Amniotic stem cell (primary cell): ENCODE measurements around the gene CYB5R3.
"Not testable (repeated sequence)": the region's sequence is repeated elsewhere in the genome, so short reads cannot be mapped to it uniquely, and the experiment has no call there.

Experiments used
- DNase-seq: peaks from one replicate; lab custom pipeline; 2025; lab: John Stamatoyannopoulos, UW

CYB5R3 gene

DNA sequence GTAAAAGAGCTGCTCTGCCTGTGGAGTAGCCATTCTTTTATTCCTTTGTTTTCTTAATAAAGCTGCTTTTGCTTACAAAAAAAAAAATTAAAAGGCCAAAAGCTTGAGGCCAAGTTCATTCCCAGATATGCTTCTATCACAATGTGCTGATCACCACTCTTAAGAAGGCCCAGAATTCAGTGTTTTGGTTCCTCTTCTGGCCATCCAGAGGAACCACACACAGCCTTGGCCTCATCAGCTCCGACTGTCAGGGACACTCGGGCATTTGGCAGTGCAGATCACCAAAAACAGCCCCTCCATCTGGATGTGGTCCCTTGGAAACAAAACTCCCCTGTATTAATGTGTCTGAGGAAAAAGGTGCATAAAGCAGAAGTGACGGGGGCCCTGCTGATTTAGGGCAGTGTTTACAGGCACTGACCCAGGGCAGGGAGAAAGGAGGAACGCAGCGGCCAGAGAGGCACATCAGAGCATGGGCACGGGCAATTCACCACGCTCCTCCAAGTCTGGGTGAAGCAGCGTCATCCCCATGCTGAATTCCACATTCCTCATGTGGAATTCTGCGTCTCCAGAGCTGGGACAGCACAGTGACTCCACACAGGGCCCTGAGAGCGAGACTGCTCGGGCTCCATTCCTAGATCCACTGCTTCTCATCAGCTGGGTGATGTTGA lies 52.2 kb downstream of the CYB5R3 start:
- DNase-seq, result no peak

DNA sequence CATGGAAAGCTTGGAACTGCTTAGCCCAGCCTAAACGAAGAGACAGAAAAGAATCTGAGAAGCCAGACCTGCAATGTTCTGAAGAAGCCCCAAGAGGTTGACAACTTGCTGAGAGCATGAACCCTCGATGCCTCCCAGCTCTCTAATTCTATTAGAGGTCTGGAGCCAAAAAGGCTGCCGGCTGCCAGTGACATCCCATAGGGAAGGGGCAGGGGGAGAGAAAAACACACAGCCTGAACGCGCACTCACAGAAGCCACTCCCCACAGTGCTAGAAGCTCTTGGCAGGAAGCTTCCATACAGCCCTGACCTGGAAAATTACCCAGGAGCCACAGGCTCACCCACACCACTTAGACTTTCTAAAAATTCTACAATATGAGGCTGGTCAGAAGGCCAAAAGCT lies 52.9 kb downstream of the CYB5R3 start:
- DNase-seq, result no peak

DNA sequence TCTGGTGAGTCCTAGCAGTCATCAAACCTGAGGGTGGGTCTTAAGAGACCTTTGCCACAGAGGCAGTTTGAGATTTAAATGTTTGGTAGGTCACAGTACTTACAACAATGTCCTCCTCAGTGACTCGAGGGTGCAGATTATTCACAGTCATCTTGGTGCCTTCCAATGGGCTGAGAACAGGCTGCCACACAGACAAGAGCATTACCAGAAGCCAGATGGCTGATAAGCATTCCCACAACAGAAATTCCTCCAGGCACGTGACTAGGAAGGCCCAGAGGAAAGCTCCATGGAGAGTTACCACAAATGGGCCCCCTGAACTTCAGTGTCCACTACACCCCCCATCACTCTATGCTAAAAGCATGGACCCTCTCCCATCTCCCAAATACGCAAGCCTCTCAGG lies 53.8 kb downstream of the CYB5R3 start:
- no peak for DNase-seq

DNA sequence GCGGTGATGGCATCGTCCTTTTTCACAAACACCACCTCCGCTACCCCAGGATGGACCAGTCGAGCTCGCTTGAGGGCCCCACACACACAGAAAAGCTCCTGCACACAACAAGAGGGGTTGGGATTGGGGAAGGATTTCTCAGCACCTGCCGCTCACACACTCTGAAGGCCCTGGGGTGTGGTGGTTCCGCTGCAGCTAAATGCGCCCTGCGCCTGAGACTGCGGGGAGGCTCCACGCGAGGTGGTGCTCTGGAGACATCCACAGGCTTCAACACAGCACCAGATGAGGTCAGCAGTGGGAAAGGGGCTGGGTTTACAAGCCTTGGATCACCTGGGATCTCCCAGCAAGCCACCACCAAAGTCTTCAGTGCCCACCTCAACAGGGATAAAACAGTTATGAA lies 57.2 kb downstream of the CYB5R3 start:
- no peak for DNase-seq

DNA sequence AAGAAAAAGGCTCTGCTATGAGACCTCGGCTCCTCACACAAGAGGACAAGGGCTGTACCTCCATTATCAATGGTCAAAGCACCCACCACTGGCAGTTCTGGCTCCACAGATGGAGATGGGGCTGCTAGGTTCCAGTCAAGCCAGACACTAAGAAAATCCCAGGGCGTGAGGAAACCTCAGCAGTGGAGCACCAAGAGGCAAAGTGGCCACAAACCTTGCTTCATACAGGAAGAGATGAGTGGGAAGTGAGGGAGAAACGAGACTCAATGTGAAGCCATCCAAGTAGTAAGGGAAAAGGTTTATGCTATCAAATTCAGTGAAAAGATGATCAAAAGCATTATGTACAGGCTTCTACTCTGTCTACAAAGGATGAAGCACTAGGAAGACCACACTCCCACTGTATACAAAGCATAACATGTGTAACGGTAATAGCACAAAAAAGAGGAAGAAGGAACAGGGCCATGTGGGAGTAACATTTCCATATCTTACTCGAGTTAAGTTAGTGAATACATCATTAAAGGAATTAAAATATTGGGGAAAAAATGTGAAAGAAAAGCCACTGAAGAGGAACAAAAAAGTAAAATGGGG lies 61.5 kb downstream of the CYB5R3 start:
- DNase-seq, result no peak

DNA sequence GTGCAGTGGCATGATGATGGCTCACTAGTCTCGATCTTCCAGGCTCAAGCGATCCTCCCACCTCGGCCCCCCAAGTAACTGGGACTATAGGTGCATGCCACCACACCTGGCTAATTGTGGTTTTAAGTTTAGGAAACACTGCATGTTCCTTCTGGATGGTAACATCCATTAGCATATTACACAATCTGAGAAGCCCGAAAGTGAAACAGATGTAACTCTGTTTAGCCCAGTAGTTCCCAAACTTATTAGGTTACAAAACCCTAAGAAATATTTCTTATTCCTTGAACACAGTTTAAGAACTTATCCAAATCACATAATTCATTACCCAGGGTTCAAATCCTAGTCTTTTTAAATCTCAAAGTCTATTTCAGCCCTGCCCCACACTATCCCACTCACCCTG lies 62.8 kb downstream of the CYB5R3 start:
- DNase-seq, result no peak

DNA sequence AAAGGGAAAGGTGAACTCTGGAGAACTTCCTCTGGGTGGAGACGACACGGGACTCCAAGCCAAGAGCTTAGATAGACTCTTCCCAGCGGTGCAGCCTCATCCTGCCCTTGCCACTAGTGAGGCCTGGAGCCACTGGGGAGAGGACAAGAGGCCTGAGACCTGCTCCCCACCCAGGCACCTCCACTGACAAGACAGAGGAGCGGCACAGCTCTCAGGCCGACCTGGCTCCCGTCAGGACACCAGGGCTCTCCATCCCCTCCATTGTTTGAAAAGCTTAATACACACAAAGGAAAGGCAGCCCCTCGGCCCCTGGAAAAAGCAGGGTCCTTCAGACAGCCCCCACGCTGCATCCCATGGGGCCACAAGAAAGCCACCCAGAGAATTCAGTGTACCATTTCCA lies 64.1 kb downstream of the CYB5R3 start:
- DNase-seq, result no peak

DNA sequence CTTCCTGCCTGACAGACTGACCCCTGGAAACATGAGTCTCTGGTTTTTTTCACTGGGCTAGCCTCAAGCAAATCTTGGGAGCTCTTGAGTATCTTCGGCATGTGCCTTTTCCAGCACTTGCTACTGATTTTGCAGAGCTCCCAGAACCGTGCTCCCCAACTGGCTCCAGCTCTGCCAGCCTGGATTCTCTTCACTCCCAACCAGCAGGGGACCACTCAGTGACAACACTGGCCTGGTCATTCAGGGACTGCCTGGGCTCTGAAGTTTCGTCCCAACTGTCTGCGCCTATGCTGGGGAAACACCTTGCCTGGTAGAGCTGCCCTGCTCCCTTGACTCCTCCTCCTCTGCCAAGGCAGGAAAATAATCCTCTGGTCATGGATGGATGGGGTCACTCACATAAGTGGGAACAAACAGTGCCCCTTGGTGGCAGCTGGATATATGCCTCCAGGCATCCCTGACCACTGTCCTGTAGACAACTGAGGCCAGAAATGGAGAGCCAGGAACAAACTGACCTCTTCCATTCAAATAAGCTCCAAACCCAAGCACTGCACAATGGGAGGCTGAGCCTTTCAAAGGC lies 64.7 kb downstream of the CYB5R3 start:
- no peak for DNase-seq

DNA sequence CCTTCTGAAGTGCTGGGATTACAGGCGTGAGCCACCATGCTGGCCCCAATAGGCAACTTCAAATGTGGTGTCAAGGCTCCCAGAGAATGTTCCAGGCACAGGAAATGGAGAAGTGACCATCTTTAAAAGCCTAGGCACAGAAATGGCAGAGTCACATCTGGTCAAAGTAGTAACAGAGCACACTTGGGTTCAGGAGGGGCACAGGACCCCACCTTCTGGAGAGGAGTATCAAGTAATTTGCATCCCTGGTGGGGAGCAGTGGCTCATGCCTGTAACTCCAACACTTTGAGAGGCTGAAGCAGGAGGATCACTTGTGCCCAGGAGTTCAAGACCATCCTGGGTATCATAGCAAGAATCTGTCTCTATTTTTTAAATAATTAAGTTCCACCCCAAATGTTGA lies 66.2 kb downstream of the CYB5R3 start:
- no peak for DNase-seq

DNA sequence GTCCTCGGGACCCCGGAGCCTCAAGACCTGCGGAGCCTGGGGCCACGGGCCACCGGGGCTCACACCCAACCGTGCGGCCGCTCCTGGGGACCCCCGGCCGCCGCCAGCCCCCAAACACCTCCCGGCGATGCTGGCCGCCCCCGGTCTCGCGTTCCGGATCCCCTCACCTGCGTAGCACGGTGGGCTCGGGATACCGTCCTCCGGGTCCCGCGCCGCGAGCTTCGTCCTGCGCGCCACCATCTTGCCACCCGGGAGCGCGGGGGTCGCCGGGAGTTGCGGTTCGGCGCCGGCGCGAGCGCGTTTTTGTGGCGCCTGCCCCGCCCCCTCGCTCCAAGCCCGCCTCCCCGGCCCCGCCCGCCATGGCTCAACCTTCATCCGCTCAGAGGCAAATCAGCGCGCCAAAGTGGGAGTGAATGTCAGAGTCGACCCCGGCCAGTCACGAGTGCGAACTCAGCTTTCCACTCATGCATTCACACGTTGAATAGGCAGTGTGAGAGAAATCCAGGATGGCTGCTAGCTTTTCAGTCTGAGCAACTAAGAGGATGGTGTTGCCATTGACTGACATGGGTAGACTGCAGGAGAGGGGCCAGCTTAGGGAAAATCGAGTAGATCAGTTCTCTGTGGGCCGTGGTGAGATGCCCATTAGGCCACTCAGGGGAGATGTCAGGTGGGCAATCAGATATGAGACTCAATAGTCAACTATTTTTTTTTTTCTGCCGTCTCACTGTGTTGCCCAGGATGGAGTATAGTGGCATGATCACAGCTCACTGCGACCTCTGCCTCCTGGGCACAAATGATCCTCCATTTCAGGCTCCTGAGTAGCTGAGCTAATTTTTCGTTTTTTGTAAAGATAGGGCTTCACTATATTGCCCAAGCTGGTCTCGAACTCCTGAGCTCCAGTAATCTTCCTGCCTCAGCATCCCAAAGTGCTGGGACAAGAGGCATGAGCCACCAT lies 67.2 kb downstream of the CYB5R3 start:
- peak; percentile 36 for DNase-seq

DNA sequence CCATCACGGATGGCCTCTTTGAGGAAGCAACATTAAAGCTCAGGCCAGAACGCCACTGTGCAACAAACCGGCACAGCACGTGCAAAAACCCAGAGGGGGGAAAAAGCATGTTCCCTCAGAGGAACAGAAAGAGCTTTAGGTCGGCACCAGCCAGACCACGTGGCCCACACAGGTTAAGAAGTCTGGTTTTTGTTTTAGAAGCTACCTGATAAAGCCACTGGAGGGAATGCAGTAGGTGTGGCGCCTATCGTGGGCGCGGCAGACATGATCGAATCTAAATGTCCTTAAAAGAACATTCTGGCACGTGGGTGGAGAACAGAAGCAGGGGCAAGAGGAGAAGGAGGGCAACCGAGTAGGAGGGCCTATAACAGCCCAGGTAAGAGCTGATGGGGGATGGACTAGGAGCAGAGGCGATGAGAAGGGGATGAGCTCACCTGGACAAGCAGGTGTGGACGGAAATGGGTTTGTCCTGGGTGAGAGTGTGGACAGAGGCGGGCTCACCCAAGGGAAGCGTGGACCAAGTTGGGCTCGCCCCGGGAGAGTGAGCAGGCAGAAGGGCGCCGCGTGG lies 67.9 kb downstream of the CYB5R3 start:
- not testable (repeated sequence) for DNase-seq

DNA sequence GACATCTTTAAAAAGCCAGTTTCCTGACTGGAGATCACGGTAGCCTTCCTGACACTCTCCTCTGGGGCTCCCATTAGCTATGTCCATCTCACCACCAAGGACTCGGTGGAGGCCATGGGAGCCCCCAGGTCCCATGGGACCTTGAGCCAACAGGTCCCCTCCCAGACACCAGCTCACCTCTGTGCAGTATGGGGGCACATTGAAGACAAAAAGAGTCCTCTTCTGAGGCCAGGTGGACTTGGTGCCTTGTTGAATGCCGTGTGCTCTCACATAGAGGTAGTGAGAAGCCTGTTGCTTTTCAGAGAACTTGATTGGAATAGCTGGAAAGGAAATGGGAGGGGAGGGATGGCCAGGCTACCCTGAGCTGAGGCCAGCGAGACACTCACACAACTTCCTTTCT lies 69.2 kb downstream of the CYB5R3 start:
- DNase-seq, result not testable (repeated sequence)

DNA sequence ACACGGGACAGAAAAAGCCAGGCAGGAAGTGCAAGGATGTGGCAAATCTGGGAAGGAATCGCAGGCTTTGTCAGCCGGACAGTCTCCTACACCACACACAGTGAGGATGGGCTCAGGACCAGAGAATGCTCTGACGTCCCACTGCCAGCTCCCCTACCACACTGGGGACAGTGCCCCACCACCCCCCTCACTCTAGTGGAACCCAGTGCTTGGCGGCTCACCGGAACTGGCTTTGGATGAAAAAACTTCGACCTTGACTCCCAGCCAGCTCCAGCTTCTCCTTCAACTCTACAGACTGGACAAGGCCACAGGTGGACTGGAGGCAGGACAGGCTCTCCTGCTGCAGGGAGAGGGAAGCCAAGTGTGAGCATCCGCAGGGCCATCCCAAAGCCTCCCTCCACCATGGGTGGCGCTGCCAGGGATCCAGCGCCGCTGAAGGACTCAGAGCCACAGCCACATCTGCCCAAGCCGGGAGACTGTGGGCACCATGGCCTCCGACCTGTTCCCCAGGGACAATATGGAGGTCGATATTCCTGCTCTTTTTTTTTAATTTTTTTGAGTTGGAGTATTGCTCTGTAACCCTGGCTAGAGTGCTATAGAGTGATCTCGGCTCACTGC lies 71.5 kb downstream of the CYB5R3 start:
- no peak for DNase-seq

DNA sequence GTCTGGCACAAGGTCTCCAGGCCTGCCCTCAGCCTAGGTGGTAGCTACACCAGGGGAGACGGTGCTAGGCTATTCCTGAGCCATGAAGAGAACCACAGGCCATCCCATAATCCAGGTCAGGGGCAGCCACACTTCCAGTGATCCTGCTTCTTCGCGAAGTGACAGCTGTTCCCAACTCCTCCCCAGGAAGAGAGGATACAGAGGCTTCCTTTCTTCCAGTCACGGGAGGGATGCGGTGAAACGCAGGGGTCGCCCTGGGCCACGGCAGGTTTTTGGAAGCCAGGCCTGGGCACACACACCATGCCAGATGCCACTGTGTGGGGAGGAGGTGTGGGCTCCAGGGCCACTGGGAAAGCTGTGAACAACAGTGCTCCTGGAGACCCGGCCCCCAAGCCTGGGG lies 72.1 kb downstream of the CYB5R3 start:
- DNase-seq, result not testable (repeated sequence)

DNA sequence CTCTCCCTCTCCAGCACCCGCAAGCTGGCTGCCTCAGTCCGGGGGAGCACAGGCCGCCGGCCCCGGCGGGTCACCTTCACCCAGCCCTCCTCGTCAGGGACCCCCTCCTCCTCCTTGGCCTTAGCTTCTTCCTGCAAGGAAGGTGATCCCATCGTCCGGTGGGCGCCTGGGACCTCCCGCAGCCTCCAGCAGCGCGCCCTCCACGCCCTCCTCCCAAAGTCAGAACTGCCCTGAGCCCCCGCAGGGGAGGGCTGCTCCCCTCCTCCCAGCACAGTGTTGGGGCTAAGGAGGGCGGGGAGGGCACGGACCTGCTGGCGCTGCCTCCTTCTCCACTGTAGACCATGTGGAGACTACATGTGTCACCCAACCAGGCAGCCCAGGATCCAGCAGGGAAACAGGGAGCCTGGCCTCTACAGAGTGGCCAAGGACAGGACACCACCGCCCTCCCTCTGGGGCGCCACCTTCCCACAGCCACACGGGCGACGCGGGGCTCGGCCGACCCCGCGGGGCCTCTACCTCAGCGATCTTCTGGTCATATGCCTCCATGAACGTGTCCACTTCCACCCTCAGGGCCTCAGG lies 73.1 kb downstream of the CYB5R3 start:
- DNase-seq, result not testable (repeated sequence)

DNA sequence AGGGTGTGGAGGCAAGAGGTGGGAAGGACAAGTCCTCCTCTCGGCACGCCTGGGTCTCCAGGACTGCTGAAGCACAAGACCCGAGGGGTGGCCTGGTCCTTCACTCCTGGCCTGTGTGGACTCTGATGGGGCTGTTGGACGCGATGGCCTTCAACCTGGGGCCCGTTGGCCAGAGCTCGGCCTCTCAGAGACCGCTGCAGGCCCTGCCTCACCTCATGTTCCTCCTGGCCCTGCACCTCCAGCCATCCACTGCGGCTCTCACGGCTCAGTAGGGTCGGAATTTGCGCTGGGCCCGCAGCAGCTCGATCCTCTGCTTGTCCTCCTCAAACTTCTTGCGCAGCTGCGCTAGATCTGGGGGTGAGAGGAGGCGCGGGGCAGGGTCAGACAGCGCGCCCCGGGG lies 74.7 kb downstream of the CYB5R3 start:
- DNase-seq, result not testable (repeated sequence)

DNA sequence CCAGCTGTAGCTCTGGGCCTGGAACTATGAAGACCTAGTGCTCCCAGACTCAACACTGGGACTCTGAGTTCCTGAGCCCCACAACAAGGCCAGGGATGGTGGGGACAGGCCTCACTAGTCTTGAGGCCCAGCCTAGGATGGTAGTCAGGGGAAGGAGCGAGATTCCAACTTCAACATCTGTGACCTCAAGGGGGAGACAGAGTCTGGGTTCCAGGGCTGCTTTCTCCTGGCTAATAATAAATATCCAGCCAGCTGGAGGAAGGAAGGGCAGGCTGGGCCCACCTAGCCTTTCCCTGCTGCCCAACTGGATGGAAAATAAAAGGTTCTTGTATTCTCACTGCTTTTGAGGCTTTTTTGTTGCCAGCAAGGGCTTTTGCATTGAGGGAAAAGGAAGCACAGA lies 75.1 kb downstream of the CYB5R3 start:
- not testable (repeated sequence) for DNase-seq

DNA sequence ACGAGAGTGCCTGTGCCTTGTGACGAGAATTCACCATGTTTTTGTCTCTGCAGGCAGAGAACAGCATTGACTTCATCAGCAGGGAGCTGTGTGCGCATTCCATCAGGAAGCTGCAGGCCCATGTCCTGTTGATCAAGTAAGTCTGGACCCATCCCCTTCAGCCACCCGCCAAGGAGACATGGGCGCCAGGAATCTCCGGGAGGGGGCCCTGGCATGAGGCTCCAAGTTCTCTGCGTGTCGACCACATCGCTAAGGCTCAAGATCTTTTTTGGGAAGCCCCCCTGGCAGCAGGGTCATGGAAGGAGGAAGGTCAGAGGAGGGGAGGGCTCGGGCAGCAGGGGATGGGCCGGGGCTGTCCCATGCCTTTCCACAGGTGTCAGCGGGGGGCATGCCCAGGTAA lies 78.1 kb downstream of the CYB5R3 start:
- not testable (repeated sequence) for DNase-seq

DNA sequence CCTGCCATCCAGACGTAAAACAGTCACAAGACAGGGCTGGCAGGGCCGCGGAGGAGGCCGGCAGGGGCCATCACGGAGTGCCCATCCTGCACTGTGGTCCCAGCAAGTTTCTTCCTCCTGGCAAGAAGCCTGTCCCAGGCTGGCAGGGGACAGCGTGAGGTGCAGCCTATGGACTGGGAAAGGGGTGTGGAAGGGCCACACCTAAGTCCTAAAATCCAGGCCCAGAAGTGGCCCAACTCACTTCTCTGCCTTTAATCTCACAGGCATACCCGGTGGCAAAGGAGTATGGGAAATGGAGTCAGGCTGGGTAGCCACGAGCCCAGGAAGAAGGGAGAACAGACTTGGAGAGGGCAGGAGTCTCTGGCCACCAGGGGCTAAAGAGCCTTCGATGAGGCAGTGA lies 78.6 kb downstream of the CYB5R3 start:
- not testable (repeated sequence) for DNase-seq

DNA sequence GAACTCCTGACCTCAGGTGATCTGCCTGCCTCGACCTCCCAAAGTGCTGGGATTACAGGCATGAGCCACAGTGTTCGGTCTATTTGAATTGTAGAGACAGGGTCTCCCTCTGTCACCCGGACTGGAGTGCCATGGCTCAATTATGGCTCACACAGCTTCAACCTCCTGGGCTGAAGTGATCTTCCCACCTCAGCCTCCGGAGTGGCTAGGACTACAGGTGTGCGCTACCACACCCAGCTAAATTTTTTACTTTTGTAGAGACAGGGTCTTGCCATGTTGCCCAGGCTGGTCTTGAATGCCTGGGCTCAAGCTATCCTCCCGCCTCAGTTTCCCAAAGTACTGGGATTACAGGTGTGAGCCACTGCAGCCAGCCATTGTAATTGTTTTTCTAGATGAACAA lies 81.2 kb downstream of the CYB5R3 start:
- DNase-seq, result not testable (repeated sequence)
